OCI-LY7 (cell line): ENCODE measurements around the gene MAN1C1. TPM values are rescaled to one million over a fixed set of nuclear protein-coding genes. Genes with fewer than 3 reads are reported as not detected.

ENCODE experiments used
- BruUV-seq: library from RNA; stranded (reverse); fragments of 400-500 nt; replicated peaks from 2 replicates; lab custom pipeline; 2021; lab: Mats Ljungman, UMichigan
- CTCF ChIA-PET: fragments of 300-600 bp; sonication (Branson Sonifier 250); formaldehyde crosslinking; loops from one replicate; lab custom pipeline; 2022; ENCODE audit warnings: antibody characterized with exemption; ENCODE audit not compliant: unreplicated experiment; lab: Charles Lee
- POLR2A ChIA-PET: fragments of 300-600 bp; sonication (Branson Sonifier 250); formaldehyde crosslinking; loops from one replicate; lab custom pipeline; 2022; ENCODE audit warnings: antibody characterized with exemption; lab: Charles Lee
- DNase-seq: peaks from one replicate; pipeline ENCODE4 v3.0.0-alpha.2; 2015; ENCODE audit warnings: low spot score
- H2AFZ ChIP-seq: fragments of 200-600 bp; sonication (generic), shearing (Covaris generic); 2 replicates; pipeline ENCODE4 v1.6.1; 2014; ENCODE audit warnings: mild to moderate bottlenecking, antibody characterized with exemption, low read length, moderate library complexity
- H3K27ac ChIP-seq: fragments of 200-600 bp; sonication (generic); 2 replicates; pipeline ENCODE4 v1.5.1; 2014; ENCODE audit warnings: mixed run types, low read depth, mild to moderate bottlenecking, moderate library complexity, low read length, inconsistent platforms; ENCODE audit not compliant: poor library complexity, severe bottlenecking
- H3K36me3 ChIP-seq: fragments of 200-600 bp; sonication (generic); 2 replicates; pipeline ENCODE4 v1.6.1; 2014; ENCODE audit warnings: mild to moderate bottlenecking, antibody characterized with exemption, low read length, moderate library complexity, mixed read lengths; ENCODE audit not compliant: insufficient read depth
- H3K4me1 ChIP-seq: fragments of 200-600 bp; sonication (generic); 2 replicates; pipeline ENCODE4 v1.5.1; 2014; ENCODE audit warnings: mild to moderate bottlenecking, low read length; ENCODE audit not compliant: insufficient read depth, poor library complexity, severe bottlenecking
- H3K4me2 ChIP-seq: fragments of 200-600 bp; sonication (generic); 2 replicates; pipeline ENCODE4 v1.6.1; 2014; ENCODE audit warnings: mild to moderate bottlenecking, low read length
- H3K4me3 ChIP-seq: fragments of 200-600 bp; sonication (generic); 2 replicates; pipeline ENCODE4 v1.5.1; 2014; ENCODE audit warnings: mild to moderate bottlenecking, low read depth, low read length; ENCODE audit not compliant: poor library complexity, severe bottlenecking
- H3K79me2 ChIP-seq: fragments of 200-600 bp; sonication (generic); 2 replicates; pipeline ENCODE4 v1.6.1; 2016; ENCODE audit warnings: low read depth, mild to moderate bottlenecking, low read length, moderate library complexity, mixed read lengths; ENCODE audit not compliant: insufficient read depth
- H3K9me2 ChIP-seq: fragments of 200-600 bp; sonication (generic); 2 replicates; pipeline ENCODE4 v1.6.1; 2016; ENCODE audit warnings: mild to moderate bottlenecking, low read length, mixed read lengths; ENCODE audit not compliant: insufficient read depth
- H3K9me3 ChIP-seq: fragments of 200-600 bp; sonication (generic); 2 replicates; pipeline ENCODE4 v1.6.1; 2014; ENCODE audit warnings: mild to moderate bottlenecking, mixed run types, low read length, mixed read lengths
- H4K20me1 ChIP-seq: fragments of 200-600 bp; sonication (generic); 2 replicates; pipeline ENCODE4 v1.6.1; 2014; ENCODE audit warnings: mild to moderate bottlenecking, antibody characterized with exemption, low read length, moderate library complexity, mixed read lengths; ENCODE audit not compliant: insufficient read depth
- EZH2phosphoT487 ChIP-seq: fragments of 200-600 bp; sonication (generic); IDR thresholded peaks from 2 replicates; pipeline ENCODE4 v1.6.1; 2018; ENCODE audit warnings: low read depth, borderline replicate concordance, mild to moderate bottlenecking, mixed run types, antibody characterized with exemption, low read length, moderate library complexity, mixed read lengths
- intact Hi-C: fragments of 100-400 bp; cut with micrococcal nuclease; formaldehyde crosslinking; loops from one replicate; pipeline ENCODE4 v1.10.0; 2022; ENCODE audit not compliant: unreplicated experiment
- total RNA-seq, 2 experiments: library from RNA; depleted of rRNA in 1 of 2; stranded (reverse); fragments of >200 nt in 1 of 2; shearing (Covaris generic) in 1 of 2; gene quantifications; 2 replicates each; pipeline ENCODE4 v1.2.3, GENCODE V29; 2014 to 2022
- TF ChIP-seq, protein P1 (sequence below): fragments of 200-600 bp; sonication (generic); conservative IDR thresholded peaks from 2 replicates; pipeline ENCODE4 v1.5.1; 2014; ENCODE audit warnings: mild to moderate bottlenecking, antibody characterized with exemption, low read length, moderate library complexity, mixed read lengths

MAN1C1 gene
- total RNA-seq, 2 experiments from 2014 or later: 3.0 to 4.9 TPM

DNA sequence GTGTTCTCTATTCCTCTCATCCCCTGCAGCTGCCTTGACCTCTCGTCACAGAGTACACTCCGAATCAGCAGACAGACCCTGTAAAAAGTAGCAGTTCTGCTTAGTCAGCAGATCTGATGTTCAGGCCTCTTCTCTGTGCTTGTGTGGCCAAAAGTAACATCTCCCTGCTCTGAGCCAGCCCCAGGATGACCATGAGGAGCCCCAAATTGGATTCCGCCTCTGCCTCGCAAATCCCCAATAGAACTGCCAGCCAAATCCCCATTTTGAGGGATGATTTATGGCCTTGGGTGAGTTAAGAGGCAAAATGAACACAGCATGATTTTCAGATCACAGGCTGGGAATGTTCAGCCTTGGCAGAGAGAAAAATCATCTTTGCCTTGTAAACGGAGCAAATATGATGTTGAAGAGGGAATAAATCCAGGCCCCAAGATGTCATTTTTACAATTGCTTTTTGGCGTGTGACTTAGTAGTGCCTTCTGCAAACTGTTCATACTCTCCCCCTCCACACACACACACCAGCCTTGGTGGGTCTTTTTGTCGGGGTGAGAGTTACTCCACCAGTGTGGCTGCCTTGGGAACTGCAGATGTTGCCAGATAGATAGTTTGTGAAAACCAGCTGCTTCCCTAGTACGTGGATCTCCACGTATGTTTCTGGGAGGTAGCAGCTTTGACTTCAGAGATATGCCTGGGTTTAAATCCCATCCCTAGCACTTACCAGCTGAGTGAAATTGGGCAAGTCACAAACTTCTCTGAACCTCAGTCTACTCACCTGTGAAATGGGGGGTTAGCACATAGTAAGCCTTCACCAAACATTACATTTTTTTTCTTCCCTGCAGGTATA lies 77.8 kb downstream of the MAN1C1 start:
- Histone ChIP-seq H3K4me3 (no peak overlapping the region), H3K4me2 (no peak overlapping the region), H4K20me1 (no peaks in the 10 kb centered on the region), H2AFZ (no peak overlapping the region), H3K9me2 (no peaks in the 10 kb centered on the region), H3K9me3 (no peaks in the 10 kb centered on the region), H3K27ac (no peak overlapping the region), H3K36me3 (no peaks in the 10 kb centered on the region), H3K4me1 (no peaks in the 10 kb centered on the region), H3K79me2 (no peaks in the 10 kb centered on the region)
- TF ChIP-seq, protein P1, sequence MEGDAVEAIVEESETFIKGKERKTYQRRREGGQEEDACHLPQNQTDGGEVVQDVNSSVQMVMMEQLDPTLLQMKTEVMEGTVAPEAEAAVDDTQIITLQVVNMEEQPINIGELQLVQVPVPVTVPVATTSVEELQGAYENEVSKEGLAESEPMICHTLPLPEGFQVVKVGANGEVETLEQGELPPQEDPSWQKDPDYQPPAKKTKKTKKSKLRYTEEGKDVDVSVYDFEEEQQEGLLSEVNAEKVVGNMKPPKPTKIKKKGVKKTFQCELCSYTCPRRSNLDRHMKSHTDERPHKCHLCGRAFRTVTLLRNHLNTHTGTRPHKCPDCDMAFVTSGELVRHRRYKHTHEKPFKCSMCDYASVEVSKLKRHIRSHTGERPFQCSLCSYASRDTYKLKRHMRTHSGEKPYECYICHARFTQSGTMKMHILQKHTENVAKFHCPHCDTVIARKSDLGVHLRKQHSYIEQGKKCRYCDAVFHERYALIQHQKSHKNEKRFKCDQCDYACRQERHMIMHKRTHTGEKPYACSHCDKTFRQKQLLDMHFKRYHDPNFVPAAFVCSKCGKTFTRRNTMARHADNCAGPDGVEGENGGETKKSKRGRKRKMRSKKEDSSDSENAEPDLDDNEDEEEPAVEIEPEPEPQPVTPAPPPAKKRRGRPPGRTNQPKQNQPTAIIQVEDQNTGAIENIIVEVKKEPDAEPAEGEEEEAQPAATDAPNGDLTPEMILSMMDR: no peak
- no peak for TF ChIP-seq EZH2phosphoT487
- CTCF ChIA-PET: no interaction called here
- POLR2A ChIA-PET: no interaction called here
- intact Hi-C loops: no loop called here
- no TSS peak for BruUV-seq
- DNase-seq: no peak

DNA sequence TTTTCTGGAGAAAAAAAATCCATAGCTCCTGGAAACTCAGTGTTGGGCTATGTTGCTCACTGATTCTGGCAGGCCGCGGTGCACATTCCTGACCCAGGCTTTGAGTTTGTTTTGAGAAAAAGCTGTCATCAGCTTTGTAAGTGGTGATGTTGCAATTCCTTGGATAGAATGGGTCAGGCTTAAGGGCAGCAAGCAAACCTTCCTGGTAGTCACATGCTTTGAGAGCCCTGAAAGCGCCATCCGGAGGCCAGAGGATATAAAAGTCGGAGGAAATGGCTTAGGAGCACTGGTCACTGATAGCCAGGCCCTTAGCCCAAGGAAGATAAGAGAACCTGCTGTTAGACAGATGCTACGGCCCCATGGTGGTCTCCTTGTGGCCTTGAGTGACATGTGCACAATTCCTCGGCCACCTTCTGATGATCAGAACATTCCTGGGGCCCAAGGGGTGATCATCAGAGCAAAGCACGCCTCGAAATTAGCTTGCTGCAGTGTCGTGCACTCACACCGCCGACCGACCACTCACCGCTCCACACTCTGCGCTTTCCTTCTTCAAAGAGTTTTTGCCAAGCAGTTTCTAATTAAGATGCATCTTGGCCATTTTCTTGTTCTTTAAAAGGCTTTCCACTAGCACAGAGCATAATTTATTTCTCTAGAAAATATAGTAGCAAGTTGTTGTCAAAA lies 78.6 kb downstream of the MAN1C1 start:
- no peak overlapping the region for H3K4me2 ChIP-seq
- intact Hi-C loops: no loop called here
- ChIA-PET POLR2A (no interaction called here), CTCF (no interaction called here)
- TF ChIP-seq, protein P1: peak; percentile 44; the same call in 1 of the 2 replicates
- no peak for TF ChIP-seq EZH2phosphoT487
- no peaks in the 10 kb centered on the region for H3K9me3 ChIP-seq
- no TSS peak for BruUV-seq
- no peak for DNase-seq
- H3K4me1 ChIP-seq: no peaks in the 10 kb centered on the region
- H4K20me1 ChIP-seq: no peaks in the 10 kb centered on the region
- H3K4me3 ChIP-seq: no peak overlapping the region
- no peak overlapping the region for H3K27ac ChIP-seq
- no peaks in the 10 kb centered on the region for H3K79me2 ChIP-seq
- no peaks in the 10 kb centered on the region for H3K36me3 ChIP-seq
- no peak overlapping the region for H2AFZ ChIP-seq
- no peaks in the 10 kb centered on the region for H3K9me2 ChIP-seq
